ENCODE results near the gene LMF1. TPM values are rescaled to one million over a fixed set of nuclear protein-coding genes. Genes with fewer than 3 reads are reported as not detected.
A peak's percentile ranks its signal among the peaks of the same experiment; 100 is the strongest.
"Not testable (repeated sequence)": the region's sequence is repeated elsewhere in the genome, so short reads cannot be mapped to it uniquely, and the experiment has no call there.

LMF1 gene
- total RNA-seq, 1 donor from 2014 or later = 26.9 TPM

- Histone ChIP-seq H3K4me1 (no peaks in the 10 kb centered on the region), H3K36me3 (peaks cover 0 to 16% of the 10 kb centered on the region in 2 donors), H3K4me3 (no peak overlapping the region), H3K9me3 (peaks cover 0 to 4% of the 10 kb centered on the region in 2 donors), H3K27ac (no peak overlapping the region), H3K27me3 (no peaks in the 10 kb centered on the region)
- no peak for DNase-seq (ENCODE audit: low spot score in 2 of 2)
- intact Hi-C loops (cut with DNase I) = no loop called here
- TF ChIP-seq CTCF (IDR thresholded peaks at IDR 0.05) = no peak
Observed at GRCh38 chr16:962366-962765, 8.4 kb downstream of the LMF1 start.

- DNase-seq (ENCODE audit: low spot score in 2 of 2) = no peak
- TF ChIP-seq CTCF (IDR thresholded peaks at IDR 0.05) = no peak
- Histone ChIP-seq H3K4me1 (no peaks in the 10 kb centered on the region), H3K36me3 (peaks cover 1 to 5% of the 10 kb centered on the region in 2 donors), H3K9me3 (peaks cover 0 to 4% of the 10 kb centered on the region in 2 donors), H3K27me3 (no peaks in the 10 kb centered on the region), H3K4me3 (no peak overlapping the region), H3K27ac (no peak overlapping the region)
- intact Hi-C loops (cut with DNase I) = no loop called here
Observed at GRCh38 chr16:959232-960040, 11.3 kb downstream of the LMF1 start.

DNA sequence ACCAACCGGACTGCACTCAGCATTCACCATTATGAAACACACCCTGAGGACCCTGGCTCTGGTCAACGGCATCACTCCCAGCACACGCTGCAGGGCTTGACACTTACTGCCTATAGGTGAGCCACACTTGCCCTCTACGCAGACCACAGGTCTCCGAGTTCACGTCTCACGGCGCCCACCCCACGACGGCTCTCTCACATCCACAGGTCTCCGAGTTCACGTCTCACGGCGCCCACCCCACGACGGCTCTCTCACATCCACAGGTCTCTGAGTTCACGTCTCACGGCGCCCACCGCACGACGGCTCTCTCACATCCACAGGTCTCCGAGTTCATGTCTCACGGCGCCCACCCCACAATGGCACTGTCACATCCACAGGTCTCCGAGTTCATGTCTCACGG, 15.0 kb downstream of the LMF1 start:
- intact Hi-C loops (cut with DNase I); DNase-seq (ENCODE audit: low spot score in 2 of 2); H3K4me3 ChIP-seq; H3K4me1 ChIP-seq; H3K27me3 ChIP-seq; H3K9me3 ChIP-seq; H3K27ac ChIP-seq: not testable (repeated sequence)
- peaks cover 9 to 25% of the 10 kb centered on the region in 2 donors for H3K36me3 ChIP-seq

DNA sequence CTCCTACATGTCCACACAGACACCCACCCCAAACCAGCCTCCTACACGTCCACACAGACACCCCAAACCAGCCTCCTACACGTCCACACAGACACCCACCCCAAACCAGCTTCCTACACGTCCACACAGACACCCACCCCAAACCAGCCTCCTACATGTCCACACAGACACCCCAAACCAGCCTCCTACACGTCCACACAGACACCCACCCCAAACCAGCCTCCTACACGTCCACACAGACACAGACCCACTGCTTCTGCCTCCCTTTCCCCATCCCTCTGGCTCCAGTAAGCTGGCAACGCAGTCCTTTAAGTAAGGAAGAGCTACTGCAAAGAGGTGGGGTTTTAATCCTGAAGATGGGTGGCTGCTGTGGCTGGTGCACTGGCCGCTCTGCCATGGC, 17.0 kb downstream of the LMF1 start:
- H3K4me1 ChIP-seq; H3K9me3 ChIP-seq; H3K27ac ChIP-seq; DNase-seq (ENCODE audit: low spot score in 2 of 2); H3K4me3 ChIP-seq; H3K27me3 ChIP-seq; intact Hi-C loops (cut with DNase I): not testable (repeated sequence)
- peaks cover 9 to 25% of the 10 kb centered on the region in 2 donors for H3K36me3 ChIP-seq

- Histone ChIP-seq H3K4me1 (no peaks in the 10 kb centered on the region), H3K27me3 (no peaks in the 10 kb centered on the region), H3K4me3 (no peak overlapping the region), H3K9me3 (peaks cover 0 to under 1% of the 10 kb centered on the region in 2 donors), H3K36me3 (peaks cover 9 to 27% of the 10 kb centered on the region in 2 donors), H3K27ac (no peak overlapping the region)
- DNase-seq (ENCODE audit: low spot score in 2 of 2) = no peak
- intact Hi-C loops (cut with DNase I) = no loop called here
- TF ChIP-seq CTCF (IDR thresholded peaks at IDR 0.05) = no peak
Observed at GRCh38 chr16:952321-952720, 18.5 kb downstream of the LMF1 start.

DNA sequence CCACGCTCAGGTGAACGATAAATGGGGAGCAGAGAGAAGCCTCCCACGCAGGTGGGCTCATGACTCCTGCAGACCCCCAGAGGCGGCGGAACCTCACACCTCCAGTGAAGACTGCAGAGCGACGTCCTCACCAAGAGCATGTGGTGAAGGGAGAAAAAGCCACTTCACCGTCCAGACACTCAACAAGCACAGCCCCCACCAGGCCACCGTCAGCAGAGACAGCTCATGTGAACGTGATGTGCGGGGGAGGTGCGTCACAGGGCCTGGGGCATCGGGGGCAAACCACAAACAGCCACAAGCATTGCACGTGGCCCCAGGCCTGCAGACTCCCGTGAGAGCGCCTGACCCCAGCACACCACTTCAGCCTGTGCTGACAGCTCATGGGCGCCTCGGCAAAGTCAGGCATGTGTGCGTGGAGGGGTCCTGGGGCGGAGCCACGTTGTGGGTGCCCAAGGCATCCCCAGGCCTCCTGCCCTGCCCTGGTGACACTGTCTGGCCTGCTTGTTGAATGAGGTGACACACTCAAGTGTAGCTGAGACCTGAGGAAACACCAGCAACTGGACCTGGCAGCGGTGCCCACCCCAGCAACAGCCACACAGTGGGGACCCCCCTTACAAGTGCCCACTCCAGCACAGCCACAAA, 19.0 kb downstream of the LMF1 start:
- no peak for TF ChIP-seq CTCF (IDR thresholded peaks at IDR 0.05)
- intact Hi-C loops (cut with DNase I) = no loop called here
- Histone ChIP-seq H3K4me3 (no peak overlapping the region), H3K4me1 (no peaks in the 10 kb centered on the region), H3K9me3 (no peaks in the 10 kb centered on the region), H3K27ac (no peak overlapping the region), H3K27me3 (no peaks in the 10 kb centered on the region), H3K36me3 (peaks cover 9 to 28% of the 10 kb centered on the region in 2 donors)
- no peak for DNase-seq (ENCODE audit: low spot score in 2 of 2)

GRCh38 chr16:950733-951573, 19.8 kb downstream of the LMF1 start:
- Histone ChIP-seq H3K27ac (peak overlapping the region; percentile 4 to 45), H3K36me3 (peaks cover 17 to 37% of the 10 kb centered on the region in 2 donors)
- H3K4me3 ChIP-seq; DNase-seq (ENCODE audit: low spot score in 2 of 2); H3K27me3 ChIP-seq; H3K4me1 ChIP-seq; H3K9me3 ChIP-seq; intact Hi-C loops (cut with DNase I): not testable (repeated sequence)

GRCh38 chr16:948767-949166, 22.0 kb downstream of the LMF1 start:
- H3K4me3 ChIP-seq; H3K27ac ChIP-seq; H3K27me3 ChIP-seq; DNase-seq (ENCODE audit: low spot score in 2 of 2); intact Hi-C loops (cut with DNase I); H3K9me3 ChIP-seq; H3K4me1 ChIP-seq: not testable (repeated sequence)
- H3K36me3 ChIP-seq = peaks cover 16 to 34% of the 10 kb centered on the region in 2 donors

DNA sequence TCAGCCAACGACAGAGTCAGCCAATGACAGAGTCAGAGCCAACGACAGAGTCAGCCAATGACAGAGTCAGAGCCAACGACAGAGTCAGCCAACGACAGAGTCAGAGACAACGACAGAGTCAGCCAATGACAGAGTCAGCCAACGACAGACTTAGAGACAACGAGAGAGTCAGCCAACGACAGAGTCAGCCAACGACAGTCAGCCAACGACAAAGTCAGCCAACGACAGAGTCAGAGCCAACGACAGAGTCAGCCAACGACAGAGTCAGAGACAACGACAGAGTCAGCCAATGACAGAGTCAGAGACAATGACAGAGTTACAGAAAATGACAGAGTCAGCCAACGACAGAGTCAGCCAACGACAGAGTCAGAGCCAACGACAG, 22.9 kb downstream of the LMF1 start:
- intact Hi-C loops (cut with DNase I); H3K27ac ChIP-seq; H3K4me3 ChIP-seq; H3K9me3 ChIP-seq; H3K4me1 ChIP-seq; DNase-seq (ENCODE audit: low spot score in 2 of 2); H3K27me3 ChIP-seq: not testable (repeated sequence)
- H3K36me3 ChIP-seq = peaks cover 16 to 34% of the 10 kb centered on the region in 2 donors

Measured in ascending aorta (tissue), 2 donors.